GM23338 (cell line): ENCODE data around the gene CD72. TPM values are rescaled to one million over a fixed set of nuclear protein-coding genes. Genes with fewer than 3 reads are reported as not detected.
"Not testable (repeated sequence)": the region's sequence is repeated elsewhere in the genome, so short reads cannot be mapped to it uniquely, and the experiment has no call there.

Experiments
- ATAC-seq: fragments of 200-7000 bp; cut with Tn5 transposase; 3 replicates; pipeline ENCODE4 v1.9.1; 2020
- DNase-seq: peaks from one replicate; pipeline ENCODE4 v3.0.0-alpha.2; 2015; ENCODE audit warnings: low spot score
- H2AFZ ChIP-seq: fragments of 200-600 bp; sonication (generic); 2 replicates; pipeline ENCODE4 v1.8.0; 2016; ENCODE audit warnings: antibody characterized with exemption, mild to moderate bottlenecking, moderate library complexity
- H3F3A ChIP-seq: fragments of 200-600 bp; sonication (generic); replicated peaks from 2 replicates; pipeline ENCODE4 v1.8.0; 2017; ENCODE audit warnings: antibody characterized with exemption, mixed run types, low read depth
- H3K27ac ChIP-seq: fragments of 200-600 bp; sonication (generic); 2 replicates; pipeline ENCODE4 v1.6.1; 2016; ENCODE audit warnings: low read depth
- H3K27me3 ChIP-seq: fragments of 200-600 bp; sonication (generic); 2 replicates; pipeline ENCODE4 v1.8.0; 2016; ENCODE audit warnings: mild to moderate bottlenecking, mixed run types, moderate library complexity; ENCODE audit not compliant: insufficient read depth
- H3K36me3 ChIP-seq: fragments of 200-600 bp; sonication (generic); 2 replicates; pipeline ENCODE4 v1.8.0; 2016; ENCODE audit warnings: mild to moderate bottlenecking; ENCODE audit not compliant: insufficient read depth
- H3K4me1 ChIP-seq: fragments of 200-600 bp; sonication (generic); 2 replicates; pipeline ENCODE4 v1.8.0; 2016; ENCODE audit warnings: mild to moderate bottlenecking, moderate library complexity; ENCODE audit not compliant: insufficient read depth
- H3K4me2 ChIP-seq: fragments of 200-600 bp; sonication (generic); 2 replicates; pipeline ENCODE4 v1.7.1; 2017; ENCODE audit warnings: mixed run types
- H3K4me3 ChIP-seq: fragments of 200-600 bp; sonication (generic); 2 replicates; pipeline ENCODE4 v1.6.1; 2016; ENCODE audit warnings: mixed run types
- H3K79me2 ChIP-seq: fragments of 200-600 bp; sonication (generic); replicated peaks from 2 replicates; pipeline ENCODE4 v1.8.0; 2017; ENCODE audit warnings: mild to moderate bottlenecking; ENCODE audit not compliant: insufficient read depth
- H3K9me2 ChIP-seq: fragments of 200-600 bp; sonication (generic); 2 replicates; pipeline ENCODE4 v1.8.0; 2017; ENCODE audit not compliant: insufficient read depth
- H4K20me1 ChIP-seq: fragments of 200-600 bp; sonication (generic); replicated peaks from 2 replicates; pipeline ENCODE4 v1.8.0; 2017; ENCODE audit warnings: mild to moderate bottlenecking; ENCODE audit not compliant: insufficient read depth
- H3K27ac Mint-ChIP-seq: 2 replicates; pipeline ENCODE4 v1.8.0; 2020; ENCODE audit warnings: inconsistent platforms, mild to moderate bottlenecking, moderate library complexity, mixed read lengths
- H3K27me3 Mint-ChIP-seq: 3 replicates; pipeline ENCODE4 v1.8.0; 2022; ENCODE audit warnings: low read depth, mild to moderate bottlenecking, moderate library complexity, mixed read lengths, inconsistent platforms; ENCODE audit not compliant: insufficient read depth, poor library complexity
- H3K36me3 Mint-ChIP-seq: 3 replicates; pipeline ENCODE4 v1.8.0; 2021; ENCODE audit warnings: low read depth, mild to moderate bottlenecking, inconsistent platforms, moderate library complexity, mixed read lengths
- H3K4me1 Mint-ChIP-seq: 3 replicates; pipeline ENCODE4 v1.8.0; 2020; ENCODE audit warnings: mild to moderate bottlenecking, inconsistent platforms, mixed read lengths
- H3K4me3 Mint-ChIP-seq: 3 replicates; pipeline ENCODE4 v1.8.0; 2021; ENCODE audit warnings: moderate library complexity, mild to moderate bottlenecking, inconsistent platforms, mixed read lengths
- H3K9me3 Mint-ChIP-seq: 3 replicates; pipeline ENCODE4 v1.8.0; 2020; ENCODE audit warnings: moderate library complexity, mild to moderate bottlenecking, inconsistent platforms, mixed read lengths
- EZH2 ChIP-seq: fragments of 200-600 bp; sonication (generic); IDR thresholded peaks from one replicate; pipeline ENCODE4 v1.8.0; 2017; ENCODE audit warnings: antibody characterized with exemption, mild to moderate bottlenecking, low read depth; ENCODE audit not compliant: unreplicated experiment
- JUNB ChIP-seq: IDR thresholded peaks from one replicate; pipeline ENCODE4 v1.6.1; 2016; ENCODE audit warnings: antibody characterized with exemption; ENCODE audit not compliant: unreplicated experiment
- POLR2AphosphoS5 ChIP-seq: IDR thresholded peaks from 2 replicates; pipeline ENCODE4 v1.6.1; 2016; ENCODE audit warnings: antibody characterized with exemption, low read depth
- STAT1 ChIP-seq: IDR thresholded peaks from one replicate; pipeline ENCODE4 v1.6.1; 2016; ENCODE audit warnings: antibody characterized with exemption; ENCODE audit not compliant: unreplicated experiment
- ZNF331 ChIP-seq: fragments of 250-450 bp; sonication (Bioruptor Pico); IDR thresholded peaks from 2 replicates; pipeline ENCODE4 v1.5.0; 2020; ENCODE audit warnings: low read depth, mild to moderate bottlenecking, moderate library complexity
- polyA plus RNA-seq: library from polyadenylated mRNA; unstranded; fragments of >200 nt; fragmentation: Nextera tagmentation; extraction: Ambion mirVana; gene quantifications from 2 replicates; pipeline ENCODE4 v1.2.1, GENCODE V29; 2016
- total RNA-seq: library from RNA; depleted of rRNA; stranded (reverse); fragments of >200 nt; shearing (Covaris generic); gene quantifications from 2 replicates; pipeline ENCODE4 v1.2.3, GENCODE V29; 2014
- TF ChIP-seq, protein P1 (sequence below): IDR thresholded peaks from one replicate; pipeline ENCODE4 v1.6.1; 2018; ENCODE audit warnings: antibody characterized with exemption; ENCODE audit not compliant: unreplicated experiment

CD72 gene
- total and polyA plus RNA-seq, 2 experiments from 2014 or later: 4.7 to 4.8 TPM

DNA sequence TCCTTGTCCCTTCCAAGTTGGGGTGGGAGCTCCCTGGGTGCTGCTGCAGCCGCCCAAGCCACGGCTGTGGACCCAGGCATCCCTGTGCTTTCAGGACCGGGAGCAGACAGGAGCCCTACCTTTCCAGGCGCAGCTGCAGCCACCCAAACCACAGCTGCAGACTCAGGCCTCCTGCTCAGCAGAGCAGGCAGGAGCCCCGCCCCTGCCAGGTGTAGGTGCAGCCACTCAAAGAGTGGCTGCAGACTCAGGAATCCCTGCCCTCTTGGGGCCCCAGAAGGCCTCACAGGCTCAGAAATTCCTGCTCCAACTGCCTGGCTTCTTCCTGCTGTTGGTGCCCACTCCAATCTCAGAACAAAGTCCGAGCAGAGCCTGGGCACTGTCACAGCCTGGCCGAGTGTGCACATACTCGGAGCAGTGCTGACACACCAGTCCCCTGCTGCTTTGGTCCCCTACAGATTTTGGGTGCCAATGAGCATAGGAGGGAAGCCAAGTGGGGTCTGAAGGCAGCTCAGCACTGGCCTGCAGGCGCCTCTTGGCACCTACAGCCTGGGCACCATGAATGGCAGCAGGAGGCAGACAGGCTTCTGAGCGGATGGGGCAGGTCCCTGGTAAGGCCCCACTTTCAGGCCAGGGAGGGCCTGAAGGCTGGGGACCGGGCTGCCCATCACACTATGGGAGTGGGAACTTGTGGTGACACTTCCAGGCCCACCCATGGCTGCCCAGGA lies 19.2 kb downstream of the CD72 start:
- peaks cover 3% of the 10 kb centered on the region; the same call in 1 of the 3 replicates for H3K9me3 Mint-ChIP-seq

DNA sequence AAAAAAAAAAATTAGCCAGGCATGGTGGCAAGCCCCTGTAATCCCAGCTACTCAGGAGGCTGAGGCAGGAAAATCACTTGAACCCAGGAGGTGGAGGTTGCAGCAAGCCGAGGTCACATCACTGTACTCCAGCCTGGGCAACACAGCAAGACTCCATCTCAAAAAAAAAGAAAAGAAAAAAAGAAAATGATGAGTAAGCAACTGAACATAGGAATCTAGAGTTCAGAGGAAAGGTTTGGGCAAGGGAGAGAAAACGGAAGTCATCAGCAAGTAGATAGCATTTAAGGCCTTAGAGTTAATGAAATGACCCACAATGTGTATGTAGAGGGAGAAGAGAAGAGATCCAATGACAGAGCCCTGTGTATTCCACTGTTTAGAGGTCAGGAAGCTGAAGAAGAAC lies 21.3 kb downstream of the CD72 start:
- not testable (repeated sequence) for H3K4me1 ChIP-seq, H3F3A ChIP-seq, H3K9me2 ChIP-seq, H3K27me3 Mint-ChIP-seq, H3K4me3 Mint-ChIP-seq, H3K4me1 Mint-ChIP-seq, H3K27ac Mint-ChIP-seq, H3K79me2 ChIP-seq, H2AFZ ChIP-seq, H3K27ac ChIP-seq, ATAC-seq, H3K27me3 ChIP-seq, H3K36me3 ChIP-seq, DNase-seq, H3K36me3 Mint-ChIP-seq, H3K4me2 ChIP-seq, H3K4me3 ChIP-seq, H4K20me1 ChIP-seq
- H3K9me3 Mint-ChIP-seq: peaks cover 20% of the 10 kb centered on the region

More for the DNA sequence above, 19.2 kb downstream of the CD72 start:
- H3K9me2 ChIP-seq: peaks cover 5% of the 10 kb centered on the region; the same call in 1 of the 2 replicates
- H3K79me2 ChIP-seq: no peaks in the 10 kb centered on the region
- H3K36me3 ChIP-seq: no peaks in the 10 kb centered on the region
- peaks cover 13% of the 10 kb centered on the region for H3K4me1 ChIP-seq
- no peak overlapping the region for H3K27ac ChIP-seq
- Mint-ChIP-seq H3K27me3 (peaks cover 4% of the 10 kb centered on the region), H3K4me1 (peaks cover 9% of the 10 kb centered on the region), H3K27ac (no peak overlapping the region), H3K4me3 (no peak overlapping the region), H3K36me3 (peaks cover 2% of the 10 kb centered on the region; the same call in 1 of the 3 replicates)
- ATAC-seq (peak; percentile 73), DNase-seq (peak; percentile 64)
- no peak overlapping the region for H2AFZ ChIP-seq
- H3K27me3 ChIP-seq: no peaks in the 10 kb centered on the region
- H3K4me3 ChIP-seq: 0 out of 2 replicates have a peak overlapping the region, but pooled peaks have one; percentile 32
- peaks cover 6% of the 10 kb centered on the region; the same call in 1 of the 2 replicates for H3F3A ChIP-seq
- H4K20me1 ChIP-seq: no peaks in the 10 kb centered on the region
- H3K4me2 ChIP-seq: no peak overlapping the region
- TF ChIP-seq JUNB: no peak
- TF ChIP-seq EZH2: no peak
- no peak for TF ChIP-seq ZNF331

DNA sequence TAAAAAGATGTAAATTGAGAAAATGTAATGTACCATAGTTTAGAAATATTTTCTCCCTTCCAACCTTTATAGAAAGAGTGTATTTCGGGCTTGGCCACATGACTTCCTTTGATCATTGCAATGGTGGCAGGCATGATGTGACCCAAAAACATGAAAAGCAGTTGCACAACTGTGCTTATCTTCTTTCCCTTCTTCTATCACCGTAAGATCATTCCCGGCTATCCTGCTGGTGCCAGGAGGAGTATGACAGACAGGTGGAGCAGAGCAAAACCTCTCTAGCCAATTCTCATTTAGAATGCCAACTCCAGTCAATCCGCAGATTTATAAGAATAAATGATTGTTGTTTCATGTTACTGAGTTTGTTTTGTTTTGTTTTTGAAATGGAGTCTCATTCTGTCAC lies 23.7 kb downstream of the CD72 start:
- H4K20me1 ChIP-seq: no peaks in the 10 kb centered on the region
- H3K27ac ChIP-seq: no peak overlapping the region
- no peak overlapping the region for H2AFZ ChIP-seq
- H3K4me1 ChIP-seq: peaks cover 5% of the 10 kb centered on the region; the same call in 1 of the 2 replicates
- Mint-ChIP-seq H3K9me3 (peaks cover 20% of the 10 kb centered on the region), H3K36me3 (peaks cover 9% of the 10 kb centered on the region; the same call in 2 of the 3 replicates), H3K27me3 (no peaks in the 10 kb centered on the region), H3K4me3 (no peak overlapping the region), H3K4me1 (peaks cover 2% of the 10 kb centered on the region; the same call in 2 of the 3 replicates), H3K27ac (no peak overlapping the region)
- H3K27me3 ChIP-seq: no peaks in the 10 kb centered on the region
- no peak overlapping the region for H3K4me2 ChIP-seq
- H3K4me3 ChIP-seq: no peak overlapping the region
- H3K36me3 ChIP-seq: no peaks in the 10 kb centered on the region
- ATAC-seq (no peak), DNase-seq (no peak)
- H3K9me2 ChIP-seq: peaks cover 5% of the 10 kb centered on the region; the same call in 1 of the 2 replicates
- no peaks in the 10 kb centered on the region for H3K79me2 ChIP-seq
- H3F3A ChIP-seq: no peaks in the 10 kb centered on the region
- TF ChIP-seq, protein P1, sequence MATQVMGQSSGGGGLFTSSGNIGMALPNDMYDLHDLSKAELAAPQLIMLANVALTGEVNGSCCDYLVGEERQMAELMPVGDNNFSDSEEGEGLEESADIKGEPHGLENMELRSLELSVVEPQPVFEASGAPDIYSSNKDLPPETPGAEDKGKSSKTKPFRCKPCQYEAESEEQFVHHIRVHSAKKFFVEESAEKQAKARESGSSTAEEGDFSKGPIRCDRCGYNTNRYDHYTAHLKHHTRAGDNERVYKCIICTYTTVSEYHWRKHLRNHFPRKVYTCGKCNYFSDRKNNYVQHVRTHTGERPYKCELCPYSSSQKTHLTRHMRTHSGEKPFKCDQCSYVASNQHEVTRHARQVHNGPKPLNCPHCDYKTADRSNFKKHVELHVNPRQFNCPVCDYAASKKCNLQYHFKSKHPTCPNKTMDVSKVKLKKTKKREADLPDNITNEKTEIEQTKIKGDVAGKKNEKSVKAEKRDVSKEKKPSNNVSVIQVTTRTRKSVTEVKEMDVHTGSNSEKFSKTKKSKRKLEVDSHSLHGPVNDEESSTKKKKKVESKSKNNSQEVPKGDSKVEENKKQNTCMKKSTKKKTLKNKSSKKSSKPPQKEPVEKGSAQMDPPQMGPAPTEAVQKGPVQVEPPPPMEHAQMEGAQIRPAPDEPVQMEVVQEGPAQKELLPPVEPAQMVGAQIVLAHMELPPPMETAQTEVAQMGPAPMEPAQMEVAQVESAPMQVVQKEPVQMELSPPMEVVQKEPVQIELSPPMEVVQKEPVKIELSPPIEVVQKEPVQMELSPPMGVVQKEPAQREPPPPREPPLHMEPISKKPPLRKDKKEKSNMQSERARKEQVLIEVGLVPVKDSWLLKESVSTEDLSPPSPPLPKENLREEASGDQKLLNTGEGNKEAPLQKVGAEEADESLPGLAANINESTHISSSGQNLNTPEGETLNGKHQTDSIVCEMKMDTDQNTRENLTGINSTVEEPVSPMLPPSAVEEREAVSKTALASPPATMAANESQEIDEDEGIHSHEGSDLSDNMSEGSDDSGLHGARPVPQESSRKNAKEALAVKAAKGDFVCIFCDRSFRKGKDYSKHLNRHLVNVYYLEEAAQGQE: no peak
- TF ChIP-seq POLR2AphosphoS5 (no peak), EZH2 (no peak), STAT1 (no peak)
